ENCODE results near the gene PRCD.
"Not testable (repeated sequence)": the region's sequence is repeated elsewhere in the genome, so short reads cannot be mapped to it uniquely, and the experiment has no call there.

Gene PRCD

GRCh38 chr17:76556765-76557367 is 17.0 kb downstream of the PRCD start:
- DNase-seq (ENCODE audit: low read depth in 2 of 2), result no peak

GRCh38 chr17:76557368-76558197 is 17.7 kb downstream of the PRCD start:
- peak; percentile 88 to 89 for DNase-seq (ENCODE audit: low read depth in 2 of 2)

- DNase-seq (ENCODE audit: low read depth in 2 of 2), result no peak
Observed at GRCh38 chr17:76558198-76559095, 18.6 kb downstream of the PRCD start.

GRCh38 chr17:76559460-76559859 is 19.6 kb downstream of the PRCD start:
- DNase-seq (ENCODE audit: low read depth in 2 of 2), result not testable (repeated sequence)

- DNase-seq (ENCODE audit: low read depth in 2 of 2), result no peak
Observed at GRCh38 chr17:76560036-76560876, 20.4 kb downstream of the PRCD start.

- DNase-seq (ENCODE audit: low read depth in 2 of 2), result no peak
Observed at GRCh38 chr17:76560877-76561221, 21.0 kb downstream of the PRCD start.

GRCh38 chr17:76561332-76561731 is 21.5 kb downstream of the PRCD start:
- no peak for DNase-seq (ENCODE audit: low read depth in 2 of 2)

- DNase-seq (ENCODE audit: low read depth in 2 of 2), result no peak
Observed at GRCh38 chr17:76561799-76562268, 22.0 kb downstream of the PRCD start.

GRCh38 chr17:76562734-76563148 is 22.9 kb downstream of the PRCD start:
- DNase-seq (ENCODE audit: low read depth in 2 of 2), result no peak

GRCh38 chr17:76563359-76563758 is 23.5 kb downstream of the PRCD start:
- not testable (repeated sequence) for DNase-seq (ENCODE audit: low read depth in 2 of 2)

GRCh38 chr17:76564991-76565727 is 25.3 kb downstream of the PRCD start:
- DNase-seq (ENCODE audit: low read depth in 2 of 2), result not testable (repeated sequence)

- DNase-seq (ENCODE audit: low read depth in 2 of 2), result no peak
Observed at GRCh38 chr17:76565728-76566612, 26.1 kb downstream of the PRCD start.

- no peak for DNase-seq (ENCODE audit: low read depth in 2 of 2)
Observed at GRCh38 chr17:76566613-76566943, 26.7 kb downstream of the PRCD start.

GRCh38 chr17:76566988-76567431 is 27.2 kb downstream of the PRCD start:
- DNase-seq (ENCODE audit: low read depth in 2 of 2), result no peak

GRCh38 chr17:76567634-76568432 is 28.0 kb downstream of the PRCD start:
- no peak for DNase-seq (ENCODE audit: low read depth in 2 of 2)

- no peak for DNase-seq (ENCODE audit: low read depth in 2 of 2)
Observed at GRCh38 chr17:76568811-76569221, 29.0 kb downstream of the PRCD start.

- no peak for DNase-seq (ENCODE audit: low read depth in 2 of 2)
Observed at GRCh38 chr17:76569607-76570279, 29.9 kb downstream of the PRCD start.

- DNase-seq (ENCODE audit: low read depth in 2 of 2), result no peak
Observed at GRCh38 chr17:76570457-76570856, 30.6 kb downstream of the PRCD start.
